DOHH2 (cell line): Measurements from ENCODE around the gene UBE2H.
A peak's percentile ranks its signal among the peaks of the same experiment; 100 is the strongest.

Experiments
- H3F3A ChIP-seq: fragments of 200-600 bp; sonication (generic), shearing (Covaris generic); 2 replicates; pipeline ENCODE4 v1.6.0; 2016; ENCODE audit warnings: antibody characterized with exemption, mild to moderate bottlenecking; ENCODE audit not compliant: control insufficient read depth, insufficient read depth
- H3K27ac ChIP-seq: fragments of 200-600 bp; sonication (generic); 2 replicates; pipeline ENCODE4 v1.5.1; 2014; ENCODE audit warnings: low read depth, mild to moderate bottlenecking, low read length, moderate library complexity
- H3K27me3 ChIP-seq: fragments of 200-600 bp; sonication (generic); 2 replicates; pipeline ENCODE4 v1.6.1; 2014; ENCODE audit warnings: mild to moderate bottlenecking, low read length, mixed read lengths; ENCODE audit not compliant: control insufficient read depth
- H3K36me3 ChIP-seq: fragments of 200-600 bp; sonication (generic); 2 replicates; pipeline ENCODE4 v1.6.1; 2014; ENCODE audit warnings: mild to moderate bottlenecking, low read length, moderate library complexity, mixed read lengths; ENCODE audit not compliant: control insufficient read depth
- H3K4me1 ChIP-seq: fragments of 200-600 bp; sonication (generic); 2 replicates; pipeline ENCODE4 v1.6.1; 2014; ENCODE audit warnings: mild to moderate bottlenecking, low read length, mixed read lengths; ENCODE audit not compliant: control insufficient read depth
- H3K4me2 ChIP-seq: fragments of 200-600 bp; sonication (generic); 2 replicates; pipeline ENCODE4 v1.6.0; 2014; ENCODE audit warnings: mild to moderate bottlenecking, low read length, moderate library complexity
- H3K4me3 ChIP-seq: fragments of 200-600 bp; sonication (generic); 2 replicates; pipeline ENCODE4 v1.5.1; 2014; ENCODE audit warnings: mild to moderate bottlenecking, low read length, mixed read lengths
- H3K79me2 ChIP-seq: fragments of 200-600 bp; sonication (generic); 2 replicates; pipeline ENCODE4 v1.6.1; 2014; ENCODE audit warnings: mild to moderate bottlenecking, low read length, mixed read lengths; ENCODE audit not compliant: control insufficient read depth
- H3K9me2 ChIP-seq: fragments of 200-600 bp; sonication (generic); replicated peaks from 2 replicates; pipeline ENCODE4 v1.6.1; 2014; ENCODE audit warnings: mild to moderate bottlenecking, low read length, mixed read lengths; ENCODE audit not compliant: control insufficient read depth
- H3K9me3 ChIP-seq: fragments of 200-600 bp; sonication (generic); 2 replicates; pipeline ENCODE4 v1.6.1; 2014; ENCODE audit warnings: antibody characterized with exemption, low read length, mixed read lengths; ENCODE audit not compliant: control insufficient read depth, insufficient read depth
- H4K20me1 ChIP-seq: fragments of 200-600 bp; sonication (generic); 2 replicates; pipeline ENCODE4 v1.6.0; 2014; ENCODE audit warnings: low read depth, mild to moderate bottlenecking, antibody characterized with exemption, low read length, moderate library complexity; ENCODE audit not compliant: control insufficient read depth, insufficient read depth
- EZH2phosphoT487 ChIP-seq: fragments of 200-600 bp; sonication (generic); IDR thresholded peaks from 2 replicates; pipeline ENCODE4 v1.6.1; 2017; ENCODE audit warnings: borderline replicate concordance, mild to moderate bottlenecking, antibody characterized with exemption, low read length, moderate library complexity, mixed read lengths
- TF ChIP-seq, protein P1 (sequence below): fragments of 200-600 bp; sonication (generic); IDR thresholded peaks from one replicate; pipeline ENCODE4 v1.5.1; 2014; ENCODE audit warnings: antibody characterized with exemption, mild to moderate bottlenecking, low read depth, low read length; ENCODE audit not compliant: poor library complexity, severe bottlenecking

UBE2H gene

GRCh38 chr7:129949292-129950133 lies 3.2 kb downstream of the UBE2H start:
- TF ChIP-seq EZH2phosphoT487, result no peak
- TF ChIP-seq, protein P1, sequence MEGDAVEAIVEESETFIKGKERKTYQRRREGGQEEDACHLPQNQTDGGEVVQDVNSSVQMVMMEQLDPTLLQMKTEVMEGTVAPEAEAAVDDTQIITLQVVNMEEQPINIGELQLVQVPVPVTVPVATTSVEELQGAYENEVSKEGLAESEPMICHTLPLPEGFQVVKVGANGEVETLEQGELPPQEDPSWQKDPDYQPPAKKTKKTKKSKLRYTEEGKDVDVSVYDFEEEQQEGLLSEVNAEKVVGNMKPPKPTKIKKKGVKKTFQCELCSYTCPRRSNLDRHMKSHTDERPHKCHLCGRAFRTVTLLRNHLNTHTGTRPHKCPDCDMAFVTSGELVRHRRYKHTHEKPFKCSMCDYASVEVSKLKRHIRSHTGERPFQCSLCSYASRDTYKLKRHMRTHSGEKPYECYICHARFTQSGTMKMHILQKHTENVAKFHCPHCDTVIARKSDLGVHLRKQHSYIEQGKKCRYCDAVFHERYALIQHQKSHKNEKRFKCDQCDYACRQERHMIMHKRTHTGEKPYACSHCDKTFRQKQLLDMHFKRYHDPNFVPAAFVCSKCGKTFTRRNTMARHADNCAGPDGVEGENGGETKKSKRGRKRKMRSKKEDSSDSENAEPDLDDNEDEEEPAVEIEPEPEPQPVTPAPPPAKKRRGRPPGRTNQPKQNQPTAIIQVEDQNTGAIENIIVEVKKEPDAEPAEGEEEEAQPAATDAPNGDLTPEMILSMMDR, result no peak
- Histone ChIP-seq H3K36me3 (peaks cover 10% of the 10 kb centered on the region), H4K20me1 (peaks cover 9% of the 10 kb centered on the region), H3K79me2 (peaks cover 80% of the 10 kb centered on the region), H3K4me2 (peak overlapping the region; percentile 99), H3F3A (peaks cover 23% of the 10 kb centered on the region), H3K9me2 (no peaks in the 10 kb centered on the region), H3K4me3 (peak overlapping the region; percentile 93), H3K27ac (peak overlapping the region; percentile 86), H3K27me3 (no peaks in the 10 kb centered on the region), H3K9me3 (no peaks in the 10 kb centered on the region), H3K4me1 (peaks cover 39% of the 10 kb centered on the region)

DNA sequence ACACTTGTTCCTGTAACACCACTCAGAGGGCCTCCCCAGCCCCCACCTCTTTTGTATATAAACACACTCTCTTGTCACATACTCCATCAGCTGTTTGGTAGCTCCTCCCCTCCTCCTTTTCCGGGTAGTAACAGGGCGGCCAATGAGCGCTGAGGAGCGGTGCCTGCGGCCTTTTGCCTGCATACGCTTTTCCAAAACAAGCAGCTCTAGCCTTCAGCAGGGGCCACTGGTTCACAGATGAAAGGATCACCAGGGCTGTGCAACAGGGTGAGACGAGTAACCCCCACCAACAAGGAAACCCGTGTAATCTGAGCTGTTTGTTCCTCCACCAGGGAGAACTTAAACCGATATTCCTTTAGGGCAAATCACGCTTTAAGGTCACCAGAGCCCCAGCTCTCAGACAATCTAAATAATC lies 3.9 kb downstream of the UBE2H start:
- peaks cover 39% of the 10 kb centered on the region for H3K4me1 ChIP-seq
- H3K27me3 ChIP-seq, result no peaks in the 10 kb centered on the region
- no peak for TF ChIP-seq EZH2phosphoT487
- TF ChIP-seq, protein P1, result no peak
- no peaks in the 10 kb centered on the region for H3K9me3 ChIP-seq
- peaks cover 86% of the 10 kb centered on the region for H3K79me2 ChIP-seq
- H3K36me3 ChIP-seq, result peaks cover 10% of the 10 kb centered on the region
- H3K4me2 ChIP-seq, result peak overlapping the region; percentile 99
- peaks cover 20% of the 10 kb centered on the region for H3F3A ChIP-seq
- H4K20me1 ChIP-seq, result peaks cover 11% of the 10 kb centered on the region
- peak overlapping the region; percentile 86 for H3K27ac ChIP-seq
- H3K4me3 ChIP-seq, result peak overlapping the region; percentile 93
- H3K9me2 ChIP-seq, result no peaks in the 10 kb centered on the region

DNA sequence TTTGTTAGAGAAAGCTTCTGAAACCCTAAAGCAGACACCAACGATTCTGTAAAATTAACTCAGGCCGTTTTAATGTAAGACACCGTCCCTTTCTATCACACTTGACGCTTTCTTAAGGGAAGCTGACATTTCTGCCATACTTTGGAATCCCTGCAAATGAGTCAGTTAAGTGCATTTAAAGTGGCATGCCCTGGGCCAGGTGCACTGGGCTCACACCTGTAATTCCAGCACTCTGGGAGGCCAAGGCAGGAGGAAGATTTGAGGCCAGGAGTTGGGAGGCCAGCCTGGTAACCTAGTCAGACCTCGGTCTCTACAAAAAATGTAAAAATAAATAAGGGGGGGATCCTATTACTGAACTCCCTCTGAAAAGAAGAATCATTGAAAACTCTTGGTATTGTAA lies 4.4 kb downstream of the UBE2H start:
- H3K4me3 ChIP-seq, result peak overlapping the region; percentile 93
- peaks cover 10% of the 10 kb centered on the region for H3K36me3 ChIP-seq
- TF ChIP-seq, protein P1, result no peak
- TF ChIP-seq EZH2phosphoT487, result no peak
- H3K27ac ChIP-seq, result no peak overlapping the region
- H4K20me1 ChIP-seq, result peaks cover 11% of the 10 kb centered on the region
- no peaks in the 10 kb centered on the region for H3K9me2 ChIP-seq
- H3K9me3 ChIP-seq, result no peaks in the 10 kb centered on the region
- peaks cover 20% of the 10 kb centered on the region for H3F3A ChIP-seq
- H3K4me2 ChIP-seq, result peak overlapping the region; percentile 99
- H3K4me1 ChIP-seq, result peaks cover 39% of the 10 kb centered on the region
- H3K79me2 ChIP-seq, result peaks cover 89% of the 10 kb centered on the region
- H3K27me3 ChIP-seq, result no peaks in the 10 kb centered on the region
